OCI-M2 (cell line): ENCODE results near the gene C2orf68.
"Not testable (repeated sequence)": the region's sequence is repeated elsewhere in the genome, so short reads cannot be mapped to it uniquely, and the experiment has no call there.

ENCODE experiments used
- DNase-seq: peaks from one replicate; lab custom pipeline; 2025; ENCODE audit not compliant: unreplicated experiment; lab: John Stamatoyannopoulos, UW

C2orf68 gene

DNA sequence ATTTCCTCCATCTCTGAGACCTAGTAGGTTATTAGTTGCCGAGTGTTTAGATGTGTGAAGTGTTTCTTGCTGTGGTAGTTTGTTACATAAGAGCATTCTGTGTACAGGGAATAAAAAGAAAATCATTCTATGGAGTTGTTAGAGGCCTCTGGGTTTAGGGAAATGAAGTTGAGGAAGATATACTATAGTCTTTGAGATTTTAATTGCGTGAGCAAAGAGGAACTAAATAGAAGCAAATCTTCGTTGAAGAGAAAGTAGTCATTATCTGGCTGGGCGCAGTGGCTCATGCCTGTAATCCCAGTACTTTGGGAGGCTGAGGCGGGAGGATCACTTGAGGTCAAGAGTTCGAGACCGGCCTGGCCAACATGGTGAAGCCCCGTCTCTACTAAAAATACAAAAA is 23.1 kb upstream of the C2orf68 start:
- DNase-seq = no peak

DNA sequence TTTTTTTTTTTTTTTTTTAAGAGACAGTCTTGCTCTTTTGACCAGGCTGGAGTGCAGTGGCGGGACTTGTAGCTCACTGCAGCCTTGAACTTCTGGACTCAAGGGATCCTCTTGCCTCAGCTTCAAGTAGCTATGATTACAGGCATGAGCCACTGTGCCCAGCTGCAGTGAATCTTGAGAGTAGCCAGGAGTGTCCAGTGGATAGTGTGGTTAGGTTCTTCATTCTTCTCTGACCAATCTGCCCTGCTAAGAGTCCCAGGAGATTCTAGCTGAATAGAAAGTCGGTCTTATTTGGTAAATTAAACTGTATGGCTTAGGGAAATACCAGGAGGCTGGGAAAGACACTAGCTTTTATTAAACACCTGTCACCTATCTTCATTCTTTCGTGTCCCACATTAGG is 19.4 kb upstream of the C2orf68 start:
- DNase-seq = no peak

DNA sequence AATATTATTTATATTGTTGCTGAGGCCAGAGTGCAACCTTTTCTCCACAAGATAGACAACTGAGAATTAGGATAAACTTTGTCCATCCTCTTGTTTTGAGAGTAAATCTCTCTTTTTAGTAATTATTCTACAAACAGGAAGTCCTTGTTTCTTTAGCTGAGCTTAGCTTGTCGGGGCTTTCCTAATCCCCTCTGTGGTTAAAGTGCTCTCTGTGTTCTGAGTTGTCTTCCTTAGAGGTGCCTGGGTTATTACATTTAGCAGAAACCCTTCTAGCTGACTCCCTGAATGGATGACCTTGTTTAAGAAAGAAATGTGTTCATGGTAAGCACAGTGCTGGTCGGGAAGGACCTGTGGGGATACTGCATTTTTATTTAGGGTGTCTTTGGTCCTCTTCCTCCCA is 16.8 kb upstream of the C2orf68 start:
- DNase-seq = no peak

DNA sequence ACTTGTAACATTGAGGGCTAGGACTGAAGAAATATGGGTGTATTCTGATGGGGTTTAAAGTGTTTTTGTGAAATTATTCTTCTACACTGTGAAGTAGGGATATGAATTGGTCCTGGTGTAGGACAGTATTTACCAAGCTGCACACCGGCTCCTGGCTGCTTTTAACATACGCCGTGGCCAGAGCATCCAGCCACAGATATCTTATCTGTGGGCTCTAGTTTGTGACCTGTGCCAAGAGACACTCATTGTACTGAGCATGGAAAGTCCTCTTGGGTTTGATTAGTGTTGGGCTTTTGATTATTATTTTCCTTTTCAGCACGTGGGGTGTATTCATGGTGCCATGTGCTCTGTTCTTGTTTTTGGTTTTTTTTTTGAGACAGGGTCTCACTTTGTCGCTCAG is 12.1 kb upstream of the C2orf68 start:
- no peak for DNase-seq

DNA sequence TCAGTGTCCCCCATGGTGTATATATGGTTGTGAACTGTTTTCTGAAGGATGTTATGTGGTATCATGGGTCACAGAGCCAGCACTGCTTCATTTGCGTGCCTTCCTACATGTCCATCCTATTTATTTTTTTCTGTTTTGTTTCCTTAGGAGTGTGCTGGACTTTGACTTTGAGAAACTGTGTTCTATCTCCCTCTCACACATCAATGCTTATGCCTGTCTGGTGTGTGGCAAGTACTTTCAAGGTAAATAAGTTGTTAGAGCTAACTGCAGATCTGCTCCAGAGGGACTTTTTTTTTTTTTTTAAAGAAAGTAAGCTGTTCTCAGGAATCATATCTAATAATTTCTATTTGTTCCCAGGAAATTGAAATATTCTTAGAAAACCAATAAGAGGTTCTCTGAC is 9.5 kb upstream of the C2orf68 start:
- no peak for DNase-seq

DNA sequence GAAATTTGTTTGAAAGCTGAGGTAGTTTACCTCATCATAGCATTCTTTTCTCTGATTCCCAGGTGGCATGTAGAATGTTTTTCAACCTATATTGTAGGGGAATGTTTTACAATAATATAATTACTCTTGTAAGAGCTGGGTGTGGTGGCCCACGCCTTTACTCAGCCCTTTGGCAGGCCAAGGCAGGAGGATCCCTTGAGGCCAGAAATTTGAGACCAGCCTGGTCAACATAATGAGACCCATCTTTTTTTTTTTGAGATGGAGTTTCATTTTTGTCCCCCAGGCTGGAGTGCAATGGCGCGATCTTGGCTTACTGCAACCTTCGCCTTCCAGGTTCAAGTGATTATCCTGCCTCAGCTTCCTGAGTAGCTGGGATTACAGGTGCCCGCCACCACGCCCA is 7.8 kb upstream of the C2orf68 start:
- DNase-seq = no peak

DNA sequence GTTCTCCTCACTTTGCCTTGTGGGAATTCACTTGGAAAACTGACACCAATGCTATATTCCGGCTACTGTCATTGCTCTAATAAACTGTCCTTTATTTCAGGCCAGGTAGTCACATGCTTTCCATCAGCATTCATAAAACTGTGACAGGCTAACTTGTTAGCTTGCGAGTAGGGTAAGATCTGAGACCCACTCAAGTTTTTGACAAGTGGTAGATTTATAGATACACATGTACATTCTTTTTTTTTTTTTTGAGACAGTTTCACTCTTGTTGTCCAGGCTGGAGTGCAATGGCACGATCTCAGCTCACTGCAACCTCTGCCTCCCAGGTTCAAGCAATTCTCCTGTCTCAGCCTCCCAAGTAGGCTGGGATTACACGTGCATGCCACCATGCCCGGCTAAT is 5.9 kb upstream of the C2orf68 start:
- not testable (repeated sequence) for DNase-seq

DNA sequence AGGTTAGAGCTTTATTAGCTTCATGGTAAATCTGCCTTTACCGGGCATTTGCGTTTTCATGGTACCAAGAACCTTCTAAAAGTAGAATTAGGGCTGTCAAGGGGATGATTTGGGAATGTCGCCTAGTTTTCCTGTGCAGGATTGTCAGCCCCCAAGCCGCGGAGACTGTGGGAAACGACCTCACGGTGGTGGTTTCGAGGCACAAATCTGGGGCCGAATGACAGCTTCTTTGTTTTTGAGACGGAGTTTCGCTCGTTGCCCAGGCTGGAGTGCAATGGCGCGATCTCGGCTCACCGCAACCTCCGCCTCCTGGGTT is 3.5 kb upstream of the C2orf68 start:
- DNase-seq = no peak

DNA sequence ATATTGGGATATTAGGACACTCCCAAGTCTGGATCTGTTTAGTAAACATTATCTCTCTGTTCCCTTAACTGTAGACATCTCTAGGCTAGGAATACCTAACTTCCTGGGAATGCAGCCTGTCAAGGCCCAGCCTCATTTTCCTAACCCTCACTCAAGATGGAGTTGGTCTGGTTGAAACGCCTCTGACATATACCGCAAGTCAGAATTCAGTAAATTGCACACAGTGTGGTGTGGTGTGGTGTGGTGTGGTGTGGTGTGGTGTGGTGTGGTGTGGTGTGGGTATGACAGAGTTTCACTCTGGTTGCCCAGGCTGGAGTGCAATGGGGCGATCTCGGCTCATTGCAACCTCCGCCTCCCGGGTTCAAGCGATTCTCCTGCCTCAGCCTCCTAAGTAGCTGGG is 2.9 kb upstream of the C2orf68 start:
- DNase-seq = not testable (repeated sequence)

DNA sequence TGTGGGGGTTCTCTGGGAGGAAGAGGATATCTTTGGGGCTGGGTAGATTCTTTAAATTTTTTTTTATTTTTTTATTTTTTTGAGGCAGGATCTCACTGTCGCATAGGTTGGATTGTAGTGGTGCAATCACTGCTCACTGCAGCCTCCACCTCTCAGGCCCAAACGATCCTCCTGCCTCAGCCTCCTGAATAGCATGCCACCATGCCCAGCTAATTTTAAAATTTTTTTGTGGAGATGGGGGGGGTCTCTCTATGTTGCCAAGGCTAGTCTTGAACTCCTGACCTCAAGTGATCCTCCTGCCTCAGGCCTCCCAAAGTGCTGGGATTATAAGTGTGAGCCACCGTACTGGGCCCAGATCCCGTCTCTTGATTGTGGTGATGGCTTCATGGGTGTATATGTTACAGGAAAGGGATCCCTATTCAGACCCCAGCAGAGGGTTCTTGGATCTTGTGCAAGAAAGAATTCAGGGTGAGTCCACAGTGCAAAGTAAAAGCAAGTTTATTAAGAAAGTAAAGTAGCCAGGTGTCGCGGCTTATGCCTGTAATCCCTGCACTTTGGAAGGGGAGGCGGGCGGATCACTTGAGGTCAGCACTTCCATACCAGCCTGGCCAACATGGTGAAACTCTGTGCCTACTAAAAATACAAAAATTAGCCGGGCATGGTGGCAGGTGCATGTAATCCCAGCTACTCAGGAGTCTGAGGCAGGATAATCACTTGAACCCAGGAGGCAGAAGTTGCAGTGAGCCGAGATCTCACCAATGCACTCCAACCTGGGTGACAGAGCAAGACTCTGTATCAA is 2.0 kb upstream of the C2orf68 start:
- DNase-seq = no peak

DNA sequence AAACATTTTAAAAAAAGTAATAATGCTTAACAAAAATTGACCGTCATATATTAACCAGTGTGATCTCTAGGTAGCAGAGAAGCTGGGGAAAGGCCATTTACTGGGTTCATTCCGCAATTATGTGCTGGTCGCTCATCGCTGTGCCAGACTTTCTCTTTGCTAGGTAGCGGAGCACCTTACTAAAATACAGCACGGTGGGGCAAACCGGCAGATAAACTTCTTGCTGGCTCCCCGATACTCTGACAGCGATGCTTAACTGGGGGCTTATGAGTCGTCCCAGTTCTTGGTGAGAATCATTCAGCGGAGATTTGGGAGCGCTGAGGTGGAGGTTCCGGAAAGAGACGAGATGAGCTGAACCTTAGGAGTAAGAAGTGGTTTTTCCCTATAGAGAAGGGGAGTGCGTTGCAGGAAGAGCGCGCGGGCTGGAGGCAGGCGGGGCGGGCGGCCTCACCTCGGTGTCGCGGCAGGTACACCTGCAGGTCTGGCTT is 605 bp downstream of the C2orf68 start:
- DNase-seq = no peak

DNA sequence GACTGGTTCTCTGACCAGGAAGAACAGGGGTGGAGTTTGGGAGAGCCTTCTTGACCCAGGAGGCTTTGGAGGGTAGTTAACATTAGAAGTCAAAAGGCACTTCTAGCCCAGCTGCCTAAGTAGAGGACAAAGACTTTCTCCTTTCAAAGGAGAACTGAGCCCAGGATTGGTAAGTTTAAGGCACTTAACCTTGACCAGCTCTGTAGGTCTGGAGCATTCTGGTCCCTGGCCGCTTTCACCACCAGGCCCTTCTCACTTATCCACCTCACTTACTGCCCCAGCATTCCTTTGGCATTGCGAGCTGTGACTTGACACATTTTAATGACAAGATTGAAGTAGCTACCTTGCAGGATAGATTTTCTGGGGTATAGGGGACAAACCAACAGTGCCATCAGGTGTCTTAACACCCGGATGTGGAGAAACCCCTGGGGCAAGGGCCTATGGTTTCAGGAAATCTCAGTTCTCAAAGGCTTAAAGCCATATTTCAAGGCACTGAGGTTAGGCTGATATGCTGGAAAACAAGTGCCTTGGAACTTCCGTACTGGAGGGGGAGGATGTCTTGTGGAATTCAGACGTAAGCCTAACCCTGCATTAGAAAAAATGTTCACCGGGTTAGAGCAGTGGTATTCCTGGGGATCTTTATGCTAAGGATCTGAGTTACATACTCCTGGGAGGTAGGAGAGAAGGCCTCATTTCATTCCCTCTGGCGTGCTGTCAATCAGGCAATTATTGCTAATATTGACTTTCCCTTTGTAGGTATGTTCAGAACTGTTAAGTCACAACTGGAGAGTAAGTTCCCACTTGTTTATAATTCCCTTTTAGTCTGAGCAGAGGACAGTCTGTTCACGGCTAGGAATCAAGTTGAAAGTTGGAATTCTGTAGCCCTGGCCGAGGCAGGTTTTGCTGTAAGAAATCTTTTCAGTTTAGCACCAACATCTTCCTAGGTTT is 4.3 kb downstream of the C2orf68 start:
- no peak for DNase-seq

DNA sequence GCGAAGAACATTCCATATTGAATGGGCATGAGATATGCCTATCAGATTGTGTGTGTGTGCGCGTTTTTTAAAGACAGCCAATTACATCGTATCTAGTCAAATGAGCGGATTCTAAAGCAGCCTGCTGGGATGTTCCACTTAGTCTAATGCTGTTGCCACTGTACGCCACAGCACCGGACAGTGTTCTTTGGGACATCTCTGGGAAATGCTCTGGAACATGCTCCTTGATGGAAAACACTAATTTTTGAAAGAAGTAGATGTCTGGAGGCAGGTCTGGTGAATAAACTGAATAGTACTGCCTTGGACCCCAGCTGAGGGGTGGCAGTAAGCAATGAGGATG is 5.8 kb downstream of the C2orf68 start:
- DNase-seq = no peak

DNA sequence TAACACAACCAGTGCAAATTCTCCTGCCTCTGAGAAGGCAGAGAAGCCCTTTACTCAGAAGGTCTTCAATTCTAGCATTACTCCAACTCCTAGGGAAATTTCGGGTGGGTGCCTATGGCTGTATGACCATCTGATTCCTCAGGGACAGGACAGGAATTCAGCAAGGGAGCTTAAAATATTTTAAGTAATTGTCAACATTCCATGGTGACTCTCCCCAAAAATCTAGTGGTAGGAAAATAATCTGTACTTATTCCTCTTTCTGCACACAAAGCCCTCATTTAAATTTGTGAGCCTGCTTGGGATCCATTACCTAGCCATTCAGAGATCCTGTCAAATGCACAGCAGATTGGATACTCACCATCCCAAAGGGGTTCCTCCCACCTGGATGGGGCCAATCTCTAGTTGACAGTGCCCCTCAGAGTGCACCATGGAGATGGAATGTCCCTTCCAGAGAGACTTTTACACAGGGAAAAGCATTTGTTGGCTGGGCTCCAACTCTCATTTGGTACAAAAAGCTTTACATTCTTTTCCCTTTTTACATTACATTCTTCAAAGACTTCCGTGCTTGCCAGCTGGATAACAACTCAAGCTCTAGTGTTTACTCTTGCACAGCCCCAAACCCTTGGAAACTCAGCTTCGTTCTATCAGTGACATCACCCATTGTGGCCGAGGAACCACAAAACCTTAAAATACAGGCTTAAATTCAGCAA is 6.3 kb downstream of the C2orf68 start:
- DNase-seq = no peak

DNA sequence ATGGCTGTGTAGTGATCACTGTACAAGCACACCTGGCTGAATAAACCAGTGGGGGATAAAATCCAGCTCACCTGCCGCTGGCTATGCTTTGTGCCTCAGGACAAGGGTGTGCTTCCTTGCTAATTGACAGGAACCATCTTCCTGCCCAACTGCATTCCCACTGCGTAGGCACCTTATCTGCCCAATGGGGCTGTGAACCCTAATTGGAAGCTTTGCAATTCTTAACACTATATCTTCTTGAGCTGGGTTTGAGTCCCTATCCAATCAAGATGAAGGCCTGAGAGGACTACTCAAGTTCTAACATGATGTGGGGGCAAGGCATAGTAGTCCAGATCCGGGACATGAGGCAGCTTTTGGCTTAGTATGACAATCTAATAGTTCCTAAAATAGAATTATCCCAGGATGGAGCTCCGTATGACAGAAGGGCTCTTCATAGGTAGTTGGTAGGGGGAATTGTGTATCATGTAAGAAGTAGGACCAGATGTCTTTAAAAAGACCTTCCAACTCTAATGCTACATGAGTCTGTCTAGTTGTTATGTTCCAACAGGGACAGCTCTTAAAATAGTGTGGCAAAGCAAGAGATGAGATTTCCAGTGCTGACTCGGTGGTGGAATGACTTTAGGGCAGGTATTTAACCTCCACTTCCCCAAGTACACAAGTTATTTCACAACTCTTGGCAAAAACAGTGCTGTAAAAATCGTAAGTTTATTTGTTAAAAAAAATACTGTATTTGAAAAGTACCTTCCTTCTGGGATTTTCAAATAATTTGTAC is 7.1 kb downstream of the C2orf68 start:
- DNase-seq = no peak

DNA sequence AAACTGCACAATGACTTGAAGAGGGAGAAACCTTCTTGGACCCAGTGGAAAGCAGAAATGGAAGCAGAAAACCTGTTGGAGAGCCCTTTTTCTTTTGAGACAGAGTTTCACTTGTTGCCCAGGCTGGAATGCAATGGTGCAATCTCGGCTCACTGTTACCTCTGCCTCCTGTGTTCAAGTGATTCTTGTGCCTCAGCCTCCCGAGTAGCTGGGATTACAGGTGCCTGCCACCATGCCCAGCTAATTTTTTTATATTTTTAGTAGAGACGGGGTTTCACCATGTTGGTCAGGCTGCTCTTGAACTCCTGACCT is 7.8 kb downstream of the C2orf68 start:
- DNase-seq = not testable (repeated sequence)

DNA sequence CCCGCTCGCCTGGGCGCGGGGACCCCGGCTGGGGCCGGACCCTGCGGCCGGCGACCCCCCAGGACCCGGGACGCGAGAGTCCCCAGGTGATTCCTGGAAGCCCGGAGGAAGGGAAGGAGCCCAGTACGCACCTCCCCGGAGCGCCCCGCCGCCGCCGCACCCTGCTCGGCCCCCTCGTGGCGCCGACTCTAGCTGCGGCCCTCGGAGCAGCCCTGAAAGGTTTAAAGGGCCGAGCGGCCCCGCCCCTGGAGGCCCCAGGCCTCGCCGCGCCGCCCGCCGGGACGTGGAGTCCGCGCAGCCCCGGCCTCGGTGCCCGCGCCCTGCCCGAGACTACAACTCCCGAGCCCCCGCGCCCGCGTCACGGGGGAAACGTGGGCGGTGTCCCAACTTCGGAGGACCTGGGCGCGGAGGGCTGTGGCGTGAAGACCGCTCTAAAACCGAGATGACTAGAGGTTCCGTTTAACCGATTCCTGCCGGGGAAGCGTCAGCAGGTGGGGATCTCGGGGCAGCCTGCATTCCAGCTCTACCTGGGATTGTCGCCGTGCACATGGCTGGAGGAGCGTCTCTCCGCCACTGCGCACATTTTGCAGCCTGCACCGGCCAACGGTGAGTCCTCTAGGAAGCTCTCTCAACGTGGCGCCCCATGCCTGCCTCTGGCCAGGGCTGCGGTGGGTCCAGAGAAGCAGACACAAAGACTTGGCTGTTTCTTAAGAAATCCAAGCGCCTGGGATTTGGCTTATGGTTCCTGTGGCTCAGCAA is 9.2 kb downstream of the C2orf68 start, which contains the start of gene TMEM150A:
TMEM150A (minus strand) TSS at position 223 of the 759 bp plus-strand sequence. CDS start 750 bp downstream, outside the sequence.
- DNase-seq = peak; percentile 26

DNA sequence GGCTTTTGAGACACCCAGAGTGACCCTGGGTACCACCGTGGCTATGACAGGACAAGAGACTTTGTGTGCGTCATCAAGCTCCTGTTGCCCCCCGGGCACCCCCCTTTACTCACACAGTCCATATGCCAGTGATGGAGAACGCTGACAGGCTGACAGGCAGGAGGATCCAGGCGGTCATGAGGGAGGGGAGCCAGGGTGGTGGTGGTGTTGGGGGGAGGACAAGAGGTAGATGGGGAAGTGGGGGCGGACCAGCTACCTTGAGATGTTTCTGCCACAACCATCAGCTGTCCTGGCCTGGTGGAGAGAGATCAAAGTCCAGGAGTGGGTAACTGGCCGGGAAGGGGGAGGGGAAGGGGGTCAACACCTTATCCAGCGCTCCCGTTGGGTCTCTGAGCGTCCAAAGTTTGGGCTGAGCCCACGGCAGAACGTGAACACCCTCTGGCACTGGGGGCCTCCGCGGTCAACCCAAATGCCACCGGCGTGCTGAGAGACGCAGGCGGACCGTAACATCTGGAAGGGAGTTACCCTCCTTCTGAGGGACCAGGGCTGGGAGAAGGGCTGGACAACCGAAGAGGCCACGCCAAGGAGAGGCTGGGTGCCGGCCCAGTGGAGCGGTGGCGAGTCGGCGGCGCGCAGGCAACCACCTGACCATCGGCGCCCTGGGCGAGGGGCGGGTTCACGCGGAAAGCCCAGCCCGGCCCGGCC is 9.9 kb downstream of the C2orf68 start:
- no peak for DNase-seq

DNA sequence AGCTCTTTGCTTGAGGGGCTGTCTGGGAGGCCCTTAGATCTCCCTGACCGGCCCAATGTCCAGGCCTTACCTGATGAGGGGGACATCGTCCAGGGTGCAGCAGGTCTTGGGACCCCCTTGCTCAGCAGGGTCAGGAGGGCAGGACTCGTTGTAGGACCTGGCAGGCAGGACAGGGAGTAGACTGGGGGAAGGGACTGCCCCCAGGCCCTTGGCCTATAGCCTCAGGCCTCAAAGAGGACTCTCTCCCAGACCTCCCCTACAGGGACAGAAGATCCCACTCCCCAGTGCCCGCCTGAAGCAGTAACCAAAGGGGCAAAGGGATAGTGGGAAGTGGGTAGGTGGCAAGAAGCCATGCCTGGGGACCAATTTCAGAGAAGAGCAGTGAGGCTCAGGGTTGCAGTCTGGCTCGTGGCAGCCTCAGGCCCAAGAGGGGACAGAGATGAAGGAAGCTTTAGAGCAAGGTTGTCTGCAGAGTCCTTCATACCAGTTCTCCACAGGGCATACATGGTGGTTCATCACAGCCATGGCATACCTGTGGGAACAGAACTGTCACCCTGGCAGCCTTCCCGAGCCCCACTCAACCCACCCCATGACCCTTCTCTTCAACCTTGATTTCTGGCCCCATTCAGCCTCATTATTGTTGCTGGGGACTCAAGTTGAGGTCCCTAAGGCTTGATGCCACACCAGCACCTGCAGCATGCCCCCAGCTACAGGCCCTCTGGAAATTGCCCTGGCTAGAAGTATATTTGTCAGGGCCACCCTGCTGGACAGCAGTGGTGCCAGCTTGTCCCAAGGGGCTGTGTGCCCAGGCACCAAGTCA is 10.7 kb downstream of the C2orf68 start:
- DNase-seq = no peak
